HG03139 (cell line): ENCODE measurements around the gene TBC1D14.
"Not testable (repeated sequence)": the region's sequence is repeated elsewhere in the genome, so short reads cannot be mapped to it uniquely, and the experiment has no call there.

Experiments used
- ATAC-seq: cut with Tn5 transposase; IDR thresholded peaks from one replicate; pipeline ENCODE4 v1.9.1; 2021; ENCODE audit not compliant: unreplicated experiment

TBC1D14 gene

DNA sequence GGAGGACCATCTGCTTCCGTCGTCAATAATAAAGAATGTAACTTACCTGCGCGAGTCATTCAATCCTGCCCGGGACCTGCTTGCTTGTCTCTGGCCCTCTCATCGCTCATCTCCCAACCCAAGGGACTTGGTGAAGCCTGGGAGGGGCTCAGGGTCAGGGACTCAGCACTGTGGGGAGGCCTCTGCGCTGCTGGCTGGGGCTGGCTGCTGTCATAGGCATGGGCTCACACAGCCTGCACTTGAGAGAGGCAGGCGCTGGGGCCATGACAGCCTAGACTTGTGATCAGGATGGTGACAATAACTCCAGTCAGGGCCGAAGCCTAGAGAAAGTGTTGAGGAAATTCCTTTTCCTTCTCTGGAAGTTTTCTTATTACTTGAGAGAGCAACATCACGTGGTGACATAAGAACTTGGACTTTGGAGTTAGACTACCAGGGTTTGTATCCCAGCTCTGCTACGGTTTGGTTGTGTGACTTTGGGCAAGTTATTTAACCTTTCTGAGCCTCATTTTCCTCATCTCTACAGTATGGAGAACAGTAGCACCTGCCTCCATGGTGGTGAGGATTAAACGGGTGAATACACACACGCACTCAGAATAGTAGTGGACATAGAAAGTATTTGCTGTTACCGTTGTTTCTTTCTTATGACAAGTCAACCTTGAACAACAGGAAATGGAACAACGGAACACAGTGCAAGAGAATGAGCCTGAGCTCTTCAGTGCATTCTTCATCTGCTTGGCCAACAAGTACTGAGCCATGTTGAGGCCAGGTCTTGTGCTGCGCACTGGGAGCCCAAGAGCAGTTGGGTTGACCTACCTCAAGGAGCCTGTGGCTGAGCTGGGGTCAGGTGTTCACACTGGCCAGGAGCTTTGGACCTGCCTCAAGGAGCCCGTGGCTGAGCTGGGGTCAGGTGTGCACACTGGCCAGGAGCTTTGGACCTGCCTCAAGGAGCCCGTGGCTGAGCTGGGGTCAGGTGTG is 60.5 kb downstream of the TBC1D14 start:
- ATAC-seq: peak; percentile 81

DNA sequence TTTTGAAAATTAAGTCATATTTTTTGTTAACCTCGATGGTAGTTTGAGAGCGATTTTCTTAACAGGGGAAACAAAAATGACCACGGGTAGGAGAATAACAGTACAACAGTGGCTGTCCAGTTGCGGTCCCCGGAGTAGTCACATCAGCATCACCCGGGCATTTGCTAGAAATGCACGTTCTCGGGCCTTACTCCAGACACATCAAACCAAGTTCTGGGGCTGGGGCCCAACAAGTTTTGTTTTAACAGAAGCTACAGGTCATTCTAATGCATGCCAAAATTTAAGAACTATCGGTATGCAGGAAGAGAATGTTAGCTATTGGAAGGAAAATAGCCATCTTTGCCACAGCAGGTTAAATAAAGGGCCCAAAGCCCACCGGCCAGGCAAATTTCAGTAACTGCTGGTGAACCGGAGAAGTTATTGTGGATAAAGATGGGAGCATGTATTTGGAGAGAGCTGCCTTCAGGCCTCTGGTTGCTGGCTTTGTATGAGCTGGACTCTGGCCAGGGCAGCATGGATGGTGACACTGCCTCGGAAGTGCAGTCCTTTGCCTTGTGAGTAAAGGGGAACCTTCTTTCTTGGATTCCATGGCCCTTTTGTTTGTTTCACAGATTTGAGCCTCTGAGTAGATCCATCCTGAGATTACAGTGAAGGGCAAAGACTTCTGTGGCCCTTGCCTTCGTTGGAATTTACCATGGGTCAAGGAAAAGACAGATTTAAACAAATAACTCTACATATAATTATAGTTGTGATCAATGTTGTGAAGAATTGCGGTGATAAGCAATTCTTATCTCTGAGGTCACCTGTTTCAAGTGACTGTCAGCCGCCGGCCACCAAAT is 62.1 kb downstream of the TBC1D14 start:
- ATAC-seq: no peak

DNA sequence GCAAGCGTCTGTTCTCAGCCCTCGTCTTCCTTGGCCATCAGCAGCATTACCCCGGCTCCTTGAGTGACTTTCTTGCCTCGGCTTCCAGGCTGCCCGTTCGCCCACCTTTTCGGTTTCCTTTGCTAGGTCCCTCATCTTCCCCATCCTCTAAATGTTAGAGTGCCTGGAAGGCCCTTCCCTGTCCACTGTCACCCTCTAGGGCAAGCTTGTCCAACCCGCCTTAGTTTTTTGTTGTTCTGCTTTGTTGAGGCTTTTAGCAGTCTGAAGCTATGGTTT is 62.7 kb downstream of the TBC1D14 start:
- ATAC-seq: no peak

DNA sequence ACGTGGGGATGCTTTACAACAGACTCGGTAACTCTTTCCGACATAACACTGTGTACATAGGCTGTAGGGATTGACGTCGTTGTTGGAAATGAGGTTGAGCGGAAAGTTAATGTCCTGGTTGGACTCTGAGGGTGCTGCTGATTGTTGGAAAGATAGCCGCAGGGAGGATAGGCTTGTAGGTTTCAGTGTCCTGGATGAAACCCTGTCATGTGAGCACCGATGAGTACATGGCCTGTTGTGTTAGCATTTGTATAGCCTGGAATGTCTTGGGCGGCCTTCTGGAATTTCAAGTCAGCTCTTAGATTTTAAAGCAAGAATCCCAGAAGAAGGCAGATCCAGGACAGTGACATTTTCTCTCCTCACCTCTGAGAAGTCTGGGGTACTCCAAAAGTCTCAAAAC is 63.3 kb downstream of the TBC1D14 start:
- no peak for ATAC-seq

GRCh38 chr4:6974138-6974848 is 64.7 kb downstream of the TBC1D14 start:
- ATAC-seq: peak; percentile 47

- ATAC-seq: not testable (repeated sequence)
Observed at GRCh38 chr4:6977846-6978245, 68.2 kb downstream of the TBC1D14 start.

DNA sequence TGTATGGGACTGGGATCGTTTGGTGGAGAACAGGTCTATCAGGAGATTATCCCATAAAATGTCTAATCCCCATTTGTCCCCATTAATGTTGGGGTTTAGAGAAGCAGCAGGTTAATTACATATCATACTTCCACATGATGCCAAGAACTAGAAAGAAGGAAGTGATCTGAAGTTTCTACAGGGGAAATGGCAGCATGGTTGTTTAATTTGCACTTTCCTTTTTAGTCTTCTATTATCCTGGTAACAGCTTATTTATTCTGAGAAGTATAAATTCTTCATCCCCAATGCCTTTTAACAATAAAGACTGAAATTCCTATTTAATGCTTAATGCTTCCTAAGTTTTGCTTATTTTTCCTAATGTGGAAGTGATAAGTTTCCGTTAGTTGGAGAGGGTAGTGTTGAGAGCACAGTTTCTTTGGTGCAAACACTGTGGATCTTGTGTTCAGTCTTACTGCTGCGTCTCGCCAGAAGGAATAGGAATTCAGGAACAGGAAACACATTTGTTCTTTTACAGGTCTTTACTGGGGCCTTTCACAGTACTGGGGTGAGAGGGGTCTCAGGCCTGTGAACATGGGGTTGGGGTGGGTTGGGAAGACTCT is 74.0 kb downstream of the TBC1D14 start:
- ATAC-seq: no peak

- no peak for ATAC-seq
Observed at GRCh38 chr4:6984612-6985425, 75.2 kb downstream of the TBC1D14 start.

DNA sequence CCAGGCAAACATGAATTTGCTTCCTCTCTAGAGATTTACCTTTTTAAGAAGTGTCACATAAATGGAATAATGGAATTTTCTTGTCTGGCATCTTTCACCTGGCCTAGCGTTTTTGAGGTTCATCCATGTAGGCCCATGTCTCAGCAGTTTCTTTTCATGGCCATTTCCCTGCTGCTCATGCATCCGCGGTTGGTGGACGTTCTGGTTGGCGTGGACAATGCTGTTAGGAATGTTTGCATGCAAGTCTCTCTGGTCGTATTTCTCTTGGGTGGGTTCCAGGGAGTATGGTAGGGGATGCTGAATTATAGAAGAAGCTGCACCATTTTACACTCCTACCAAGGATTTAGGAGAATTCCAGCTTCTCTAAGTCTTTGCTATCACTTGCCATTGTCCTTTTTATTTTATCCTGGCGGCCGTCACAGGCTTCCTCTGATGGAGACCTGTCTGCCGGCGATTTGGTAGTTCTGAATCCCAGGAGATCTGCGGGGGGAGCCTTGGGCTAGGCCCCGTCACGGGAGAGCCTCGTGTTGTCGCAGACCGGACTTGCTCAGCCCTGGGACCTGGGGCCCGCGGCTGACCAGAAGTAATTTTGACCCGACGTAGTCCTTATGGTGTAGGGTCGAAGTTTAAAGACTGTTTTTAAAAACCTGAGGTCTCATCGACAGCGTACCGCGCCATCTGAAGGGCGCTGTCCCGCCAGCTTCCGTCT is 76.6 kb downstream of the TBC1D14 start:
- ATAC-seq: no peak

DNA sequence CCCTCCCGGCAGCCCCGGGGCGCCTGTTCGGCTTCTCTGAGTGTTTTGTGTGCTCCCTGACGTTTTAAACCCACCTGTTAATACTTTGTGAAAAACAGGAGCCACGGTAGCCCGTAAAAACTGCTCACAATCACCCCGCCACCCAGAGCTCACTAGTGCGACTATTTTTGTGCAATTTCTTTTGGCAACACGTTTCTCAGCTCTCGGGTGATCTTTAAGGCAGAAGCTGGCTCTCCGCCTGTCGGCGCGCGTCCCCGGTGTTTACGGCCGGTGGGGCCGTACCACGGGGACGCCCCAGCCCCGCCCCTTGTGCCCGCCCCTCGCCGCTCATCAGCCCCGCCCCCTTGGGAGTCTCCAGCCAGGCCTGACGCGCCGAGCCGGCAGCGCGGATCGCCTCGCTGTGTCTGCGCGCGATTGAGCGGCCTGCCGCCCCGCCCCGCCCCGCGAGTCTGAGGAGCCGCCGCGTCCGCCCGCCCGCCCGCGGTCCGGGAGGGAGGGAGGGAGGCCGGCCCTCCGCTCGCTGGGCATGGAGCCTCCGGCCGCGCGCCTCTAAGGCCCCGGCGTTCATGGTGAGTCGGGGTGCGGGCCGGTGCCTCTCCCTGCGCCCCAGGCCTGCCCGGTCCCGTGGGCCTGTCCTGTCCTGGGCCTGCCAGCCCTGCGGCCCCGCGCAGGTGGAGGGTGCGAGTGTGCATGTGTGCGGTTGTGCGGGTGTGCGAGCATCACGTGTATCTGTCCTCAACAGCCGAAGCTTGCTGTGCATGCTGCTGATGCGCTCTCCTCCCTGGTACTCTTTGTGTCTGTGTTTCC is 77.4 kb downstream of the TBC1D14 start:
- ATAC-seq: peak; percentile 73

GRCh38 chr4:6987588-6987961 is 77.9 kb downstream of the TBC1D14 start:
- ATAC-seq: no peak

GRCh38 chr4:6988016-6988715 is 78.5 kb downstream of the TBC1D14 start:
- ATAC-seq: no peak

GRCh38 chr4:6989331-6989923 is 79.8 kb downstream of the TBC1D14 start:
- ATAC-seq: no peak

- no peak for ATAC-seq
Observed at GRCh38 chr4:6990661-6991060, 81.0 kb downstream of the TBC1D14 start.

DNA sequence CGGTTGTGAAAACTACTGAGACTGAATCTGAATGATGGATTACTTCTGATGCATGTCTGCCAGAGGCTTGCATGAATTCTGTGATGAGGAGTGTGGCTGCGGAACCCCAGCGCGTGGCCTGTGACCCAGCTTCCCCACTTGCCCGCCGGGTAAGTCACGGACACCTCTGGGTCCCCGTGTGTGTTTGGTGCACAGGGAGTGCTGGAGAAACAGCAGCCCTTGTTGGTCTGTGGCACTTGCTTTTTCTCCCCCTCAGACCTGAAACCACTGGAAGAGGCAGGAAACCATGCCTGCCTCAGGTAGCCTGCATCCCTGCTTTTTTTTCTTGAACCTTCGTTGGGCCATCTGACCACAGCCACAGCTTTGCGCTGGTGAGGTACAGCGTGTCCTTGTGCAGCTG is 81.6 kb downstream of the TBC1D14 start:
- no peak for ATAC-seq

DNA sequence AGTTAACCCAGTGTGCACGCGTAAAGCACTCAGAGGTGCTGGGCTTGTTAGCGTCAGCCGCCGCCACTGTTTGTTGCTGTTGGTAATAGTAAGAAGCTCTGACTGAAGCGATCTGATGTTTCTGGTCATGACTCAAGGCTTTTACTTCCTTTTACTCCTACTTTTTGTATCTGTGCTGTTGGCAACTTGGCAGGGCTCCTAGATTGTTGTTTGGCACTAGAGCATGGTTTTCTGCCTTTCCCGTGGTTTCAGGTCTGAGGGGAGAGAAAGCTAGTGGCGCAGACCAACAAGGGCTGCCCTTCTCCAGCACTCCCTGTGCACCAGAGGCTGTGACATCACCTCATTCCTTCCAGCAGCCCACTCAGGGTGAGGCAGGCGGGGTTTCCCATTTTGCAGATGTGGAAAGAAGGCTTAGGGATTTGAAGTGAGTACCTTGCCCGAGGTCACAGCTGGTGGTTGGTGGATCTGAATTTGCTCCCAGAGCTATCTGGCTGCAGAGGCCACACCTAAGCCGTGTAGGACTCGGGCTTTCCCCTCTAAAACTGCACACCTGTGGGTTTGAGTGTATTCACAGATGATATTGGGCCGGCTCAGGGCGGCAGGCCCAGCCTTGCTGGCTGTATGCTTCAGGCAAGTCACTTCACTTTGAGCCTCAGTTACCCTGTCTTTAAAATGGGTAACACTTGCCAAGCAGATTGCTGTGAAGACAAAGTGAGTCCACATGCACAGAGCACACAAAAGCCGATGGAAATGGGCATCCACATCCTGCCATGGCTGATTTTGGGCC is 82.3 kb downstream of the TBC1D14 start:
- no peak for ATAC-seq
